ENCODE results near the gene SLC25A26.
A peak's percentile ranks its signal among the peaks of the same experiment; 100 is the strongest.
"Not testable (repeated sequence)": the region's sequence is repeated elsewhere in the genome, so short reads cannot be mapped to it uniquely, and the experiment has no call there.

SLC25A26 gene

GRCh38 chr3:66280304-66280703, 59.5 kb downstream of the SLC25A26 start:
- Histone ChIP-seq H3K27ac (ENCODE audit: low read length) (no peak overlapping the region), H3K9ac (ENCODE audit: low read length in 2 of 2) (no peak overlapping the region), H3K9me3 (ENCODE audit: control insufficient read depth in 2 of 2, low read length in 2 of 2) (no peaks in the 10 kb centered on the region), H3K27me3 (ENCODE audit: control insufficient read depth in 1 of 2, insufficient read depth in 2 of 2, low read length in 2 of 2) (no peaks in the 10 kb centered on the region), H3K4me1 (ENCODE audit: control insufficient read depth, insufficient read depth, low read length) (no peaks in the 10 kb centered on the region), H3K4me3 (ENCODE audit: low read length in 2 of 2) (no peak overlapping the region), H3K36me3 (ENCODE audit: control insufficient read depth in 2 of 2, insufficient read depth in 2 of 2, low read length in 2 of 2) (no peaks in the 10 kb centered on the region)

GRCh38 chr3:66291922-66292321, 71.1 kb downstream of the SLC25A26 start:
- H3K9me3 ChIP-seq (ENCODE audit: control insufficient read depth in 2 of 2, low read length in 2 of 2): not testable (repeated sequence)

GRCh38 chr3:66297260-66297873, 76.6 kb downstream of the SLC25A26 start:
- Histone ChIP-seq H3K4me3 (ENCODE audit: low read length in 2 of 2) (peak overlapping the region in 1 of 2 donors; percentile 25), H3K4me1 (ENCODE audit: control insufficient read depth, insufficient read depth, low read length) (no peaks in the 10 kb centered on the region), H3K36me3 (ENCODE audit: control insufficient read depth in 2 of 2, insufficient read depth in 2 of 2, low read length in 2 of 2) (no peaks in the 10 kb centered on the region), H3K9me3 (ENCODE audit: control insufficient read depth in 2 of 2, low read length in 2 of 2) (no peaks in the 10 kb centered on the region), H3K9ac (ENCODE audit: low read length in 2 of 2) (no peak overlapping the region), H3K27me3 (ENCODE audit: control insufficient read depth in 1 of 2, insufficient read depth in 2 of 2, low read length in 2 of 2) (no peaks in the 10 kb centered on the region), H3K27ac (ENCODE audit: low read length) (no peak overlapping the region)

More at GRCh38 chr3:66291922-66292321, 71.1 kb downstream of the SLC25A26 start:
- H3K4me3 ChIP-seq (ENCODE audit: low read length in 2 of 2); H3K9ac ChIP-seq (ENCODE audit: low read length in 2 of 2); H3K27ac ChIP-seq (ENCODE audit: low read length); H3K27me3 ChIP-seq (ENCODE audit: control insufficient read depth in 1 of 2, insufficient read depth in 2 of 2, low read length in 2 of 2); H3K4me1 ChIP-seq (ENCODE audit: control insufficient read depth, insufficient read depth, low read length); H3K36me3 ChIP-seq (ENCODE audit: control insufficient read depth in 2 of 2, insufficient read depth in 2 of 2, low read length in 2 of 2): not testable (repeated sequence)

- Histone ChIP-seq H3K27ac (ENCODE audit: low read length) (no peak overlapping the region), H3K9ac (ENCODE audit: low read length in 2 of 2) (no peak overlapping the region), H3K4me1 (ENCODE audit: control insufficient read depth, insufficient read depth, low read length) (no peaks in the 10 kb centered on the region)
These were observed 77.1 kb downstream of the SLC25A26 start for GRCh38 chr3:66297900-66298299.

GRCh38 chr3:66298591-66298990, 77.8 kb downstream of the SLC25A26 start:
- H3K9ac ChIP-seq (ENCODE audit: low read length in 2 of 2): no peak overlapping the region
- H3K27me3 ChIP-seq (ENCODE audit: control insufficient read depth in 1 of 2, insufficient read depth in 2 of 2, low read length in 2 of 2): no peaks in the 10 kb centered on the region
- no peaks in the 10 kb centered on the region for H3K9me3 ChIP-seq (ENCODE audit: control insufficient read depth in 2 of 2, low read length in 2 of 2)
- no peak overlapping the region for H3K27ac ChIP-seq (ENCODE audit: low read length)
- no peak overlapping the region for H3K4me3 ChIP-seq (ENCODE audit: low read length in 2 of 2)
- no peaks in the 10 kb centered on the region for H3K36me3 ChIP-seq (ENCODE audit: control insufficient read depth in 2 of 2, insufficient read depth in 2 of 2, low read length in 2 of 2)
- H3K4me1 ChIP-seq (ENCODE audit: control insufficient read depth, insufficient read depth, low read length): no peaks in the 10 kb centered on the region

More at GRCh38 chr3:66297900-66298299, 77.1 kb downstream of the SLC25A26 start:
- Histone ChIP-seq H3K27me3 (ENCODE audit: control insufficient read depth in 1 of 2, insufficient read depth in 2 of 2, low read length in 2 of 2) (no peaks in the 10 kb centered on the region), H3K36me3 (ENCODE audit: control insufficient read depth in 2 of 2, insufficient read depth in 2 of 2, low read length in 2 of 2) (no peaks in the 10 kb centered on the region), H3K9me3 (ENCODE audit: control insufficient read depth in 2 of 2, low read length in 2 of 2) (no peaks in the 10 kb centered on the region), H3K4me3 (ENCODE audit: low read length in 2 of 2) (no peak overlapping the region)

- H3K4me3 ChIP-seq (ENCODE audit: low read length in 2 of 2): peak overlapping the region in 1 of 2 donors; percentile 14
- not testable (repeated sequence) for H3K4me1 ChIP-seq (ENCODE audit: control insufficient read depth, insufficient read depth, low read length); H3K36me3 ChIP-seq (ENCODE audit: control insufficient read depth in 2 of 2, insufficient read depth in 2 of 2, low read length in 2 of 2); H3K9ac ChIP-seq (ENCODE audit: low read length in 2 of 2); H3K9me3 ChIP-seq (ENCODE audit: control insufficient read depth in 2 of 2, low read length in 2 of 2); H3K27ac ChIP-seq (ENCODE audit: low read length); H3K27me3 ChIP-seq (ENCODE audit: control insufficient read depth in 1 of 2, insufficient read depth in 2 of 2, low read length in 2 of 2)
These were observed 78.3 kb downstream of the SLC25A26 start for GRCh38 chr3:66299085-66299484.

GRCh38 chr3:66299891-66300290, 79.1 kb downstream of the SLC25A26 start:
- Histone ChIP-seq H3K4me1 (ENCODE audit: control insufficient read depth, insufficient read depth, low read length) (no peaks in the 10 kb centered on the region), H3K36me3 (ENCODE audit: control insufficient read depth in 2 of 2, insufficient read depth in 2 of 2, low read length in 2 of 2) (no peaks in the 10 kb centered on the region), H3K27ac (ENCODE audit: low read length) (no peak overlapping the region), H3K27me3 (ENCODE audit: control insufficient read depth in 1 of 2, insufficient read depth in 2 of 2, low read length in 2 of 2) (no peaks in the 10 kb centered on the region), H3K9ac (ENCODE audit: low read length in 2 of 2) (no peak overlapping the region), H3K9me3 (ENCODE audit: control insufficient read depth in 2 of 2, low read length in 2 of 2) (no peaks in the 10 kb centered on the region), H3K4me3 (ENCODE audit: low read length in 2 of 2) (no peak overlapping the region)

GRCh38 chr3:66302288-66302687, 81.5 kb downstream of the SLC25A26 start:
- Histone ChIP-seq H3K4me1 (ENCODE audit: control insufficient read depth, insufficient read depth, low read length) (no peaks in the 10 kb centered on the region), H3K9ac (ENCODE audit: low read length in 2 of 2) (no peak overlapping the region), H3K36me3 (ENCODE audit: control insufficient read depth in 2 of 2, insufficient read depth in 2 of 2, low read length in 2 of 2) (no peaks in the 10 kb centered on the region), H3K27me3 (ENCODE audit: control insufficient read depth in 1 of 2, insufficient read depth in 2 of 2, low read length in 2 of 2) (no peaks in the 10 kb centered on the region), H3K27ac (ENCODE audit: low read length) (no peak overlapping the region), H3K4me3 (ENCODE audit: low read length in 2 of 2) (no peak overlapping the region), H3K9me3 (ENCODE audit: control insufficient read depth in 2 of 2, low read length in 2 of 2) (no peaks in the 10 kb centered on the region)

- Histone ChIP-seq H3K4me1 (ENCODE audit: control insufficient read depth, insufficient read depth, low read length) (no peaks in the 10 kb centered on the region), H3K9ac (ENCODE audit: low read length in 2 of 2) (no peak overlapping the region), H3K36me3 (ENCODE audit: control insufficient read depth in 2 of 2, insufficient read depth in 2 of 2, low read length in 2 of 2) (no peaks in the 10 kb centered on the region), H3K27me3 (ENCODE audit: control insufficient read depth in 1 of 2, insufficient read depth in 2 of 2, low read length in 2 of 2) (no peaks in the 10 kb centered on the region), H3K4me3 (ENCODE audit: low read length in 2 of 2) (no peak overlapping the region), H3K9me3 (ENCODE audit: control insufficient read depth in 2 of 2, low read length in 2 of 2) (no peaks in the 10 kb centered on the region), H3K27ac (ENCODE audit: low read length) (no peak overlapping the region)
These were observed 82.7 kb downstream of the SLC25A26 start for GRCh38 chr3:66303491-66303901.

GRCh38 chr3:66304293-66304692, 83.5 kb downstream of the SLC25A26 start:
- no peak overlapping the region for H3K27ac ChIP-seq (ENCODE audit: low read length)

GRCh38 chr3:66306086-66306485, 85.3 kb downstream of the SLC25A26 start:
- H3K27me3 ChIP-seq (ENCODE audit: control insufficient read depth in 1 of 2, insufficient read depth in 2 of 2, low read length in 2 of 2); H3K9ac ChIP-seq (ENCODE audit: low read length in 2 of 2); H3K4me1 ChIP-seq (ENCODE audit: control insufficient read depth, insufficient read depth, low read length); H3K4me3 ChIP-seq (ENCODE audit: low read length in 2 of 2); H3K27ac ChIP-seq (ENCODE audit: low read length); H3K36me3 ChIP-seq (ENCODE audit: control insufficient read depth in 2 of 2, insufficient read depth in 2 of 2, low read length in 2 of 2); H3K9me3 ChIP-seq (ENCODE audit: control insufficient read depth in 2 of 2, low read length in 2 of 2): not testable (repeated sequence)

More at GRCh38 chr3:66304293-66304692, 83.5 kb downstream of the SLC25A26 start:
- no peak overlapping the region for H3K4me3 ChIP-seq (ENCODE audit: low read length in 2 of 2)
- H3K4me1 ChIP-seq (ENCODE audit: control insufficient read depth, insufficient read depth, low read length): no peaks in the 10 kb centered on the region
- H3K27me3 ChIP-seq (ENCODE audit: control insufficient read depth in 1 of 2, insufficient read depth in 2 of 2, low read length in 2 of 2): no peaks in the 10 kb centered on the region
- H3K9me3 ChIP-seq (ENCODE audit: control insufficient read depth in 2 of 2, low read length in 2 of 2): no peaks in the 10 kb centered on the region
- H3K9ac ChIP-seq (ENCODE audit: low read length in 2 of 2): no peak overlapping the region
- no peaks in the 10 kb centered on the region for H3K36me3 ChIP-seq (ENCODE audit: control insufficient read depth in 2 of 2, insufficient read depth in 2 of 2, low read length in 2 of 2)
